ENCODE data around the gene FAM149A. TPM values are rescaled to one million over a fixed set of nuclear protein-coding genes. Genes with fewer than 3 reads are reported as not detected.
A peak's percentile ranks its signal among the peaks of the same experiment; 100 is the strongest.

FAM149A gene
- total RNA-seq, 4 donors from 2014 or later: 7.7 to 15.3 (median 11.8) TPM

GRCh38 chr4:186189656-186190055 is 85.2 kb downstream of the FAM149A start:
- no peak for TF ChIP-seq CTCF (IDR thresholded peaks at IDR 0.05)
- ATAC-seq (ENCODE audit: low FRiP score): no peak
- no peak for DNase-seq (ENCODE audit: low spot score)

- no peak for DNase-seq (ENCODE audit: low spot score)
- no peak for TF ChIP-seq CTCF (IDR thresholded peaks at IDR 0.05)
- ATAC-seq (ENCODE audit: low FRiP score): peak; percentile 31
Measured at GRCh38 chr4:186190581-186191199, 86.2 kb downstream of the FAM149A start.

DNA sequence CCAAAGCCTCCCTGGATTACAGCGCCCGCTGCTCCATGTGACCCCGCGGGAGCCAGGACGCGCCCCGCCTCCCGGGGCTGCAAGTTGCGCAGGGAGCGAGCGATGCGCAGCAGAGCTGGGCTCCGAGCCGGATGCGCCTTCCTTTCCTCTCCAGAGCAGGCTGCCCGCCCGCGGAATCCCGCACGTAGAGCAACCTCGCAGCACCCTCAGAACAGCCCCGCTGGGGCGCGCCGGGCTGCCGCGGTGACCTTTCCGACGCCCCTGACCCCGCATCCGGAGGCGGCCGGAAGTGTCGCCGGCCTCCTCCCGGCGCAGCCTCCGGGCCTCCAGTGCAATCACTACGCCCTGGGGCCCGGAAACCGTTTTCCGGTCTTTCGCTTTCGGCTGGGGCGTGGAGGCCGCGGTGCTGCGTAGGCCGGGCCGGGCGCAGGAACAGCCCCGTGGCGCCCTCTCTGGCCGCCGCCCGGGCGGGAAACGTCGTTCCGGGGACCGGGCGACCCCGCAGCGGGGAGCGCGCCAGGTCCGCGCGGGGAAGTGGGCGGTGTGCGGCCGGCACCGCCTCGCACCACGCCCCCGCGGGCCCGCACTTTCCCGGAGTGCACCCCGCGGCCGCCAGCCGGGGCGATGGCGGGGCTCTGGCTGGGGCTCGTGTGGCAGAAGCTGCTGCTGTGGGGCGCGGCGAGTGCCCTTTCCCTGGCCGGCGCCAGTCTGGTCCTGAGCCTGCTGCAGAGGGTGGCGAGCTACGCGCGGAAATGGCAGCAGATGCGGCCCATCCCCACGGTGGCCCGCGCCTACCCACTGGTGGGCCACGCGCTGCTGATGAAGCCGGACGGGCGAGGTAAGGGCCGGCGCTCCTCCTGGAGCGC is 86.9 kb downstream of the FAM149A start, which contains the start of gene CYP4V2:
TSS of gene CYP4V2 (plus strand) at position 368 of the 866 bp plus-strand sequence. CDS start at position 625, 257 bp downstream.
- ATAC-seq (ENCODE audit: low FRiP score) (peak; percentile 89), DNase-seq (ENCODE audit: low spot score) (peak; percentile 33)
- TF ChIP-seq CTCF (IDR thresholded peaks at IDR 0.05): no peak

DNA sequence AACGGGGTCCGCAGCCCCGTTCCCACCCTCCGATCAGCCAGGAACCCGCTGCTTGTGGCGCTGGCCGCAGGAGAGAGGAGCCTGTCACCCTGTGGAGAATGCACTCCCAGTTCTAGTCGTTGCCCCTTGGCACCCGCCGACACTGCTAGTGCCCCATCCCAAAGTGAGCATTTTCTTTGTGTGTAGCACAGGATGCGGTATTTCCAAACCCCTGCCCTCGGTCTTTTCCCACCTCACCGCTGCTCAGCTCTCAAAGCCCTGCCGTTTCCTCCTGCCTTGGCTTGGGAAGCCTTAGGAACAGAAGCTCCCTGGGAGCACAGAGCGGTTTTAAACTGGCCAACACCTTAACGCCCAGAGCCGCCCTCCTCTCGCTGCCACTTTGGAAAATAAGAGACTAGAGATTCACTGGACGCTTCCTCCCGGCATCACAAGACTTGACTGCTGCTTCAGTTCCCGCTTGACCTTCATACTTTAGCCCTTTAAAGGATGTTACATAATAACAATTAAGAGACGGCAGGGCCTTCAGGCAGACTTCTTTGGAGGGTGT is 87.6 kb downstream of the FAM149A start:
- no peak for TF ChIP-seq CTCF (IDR thresholded peaks at IDR 0.05)
- peak; percentile 25 for DNase-seq (ENCODE audit: low spot score)
- peak; percentile 60 for ATAC-seq (ENCODE audit: low FRiP score)

GRCh38 chr4:186193851-186194250 is 89.3 kb downstream of the FAM149A start:
- ATAC-seq (ENCODE audit: low FRiP score) (no peak), DNase-seq (ENCODE audit: low spot score) (no peak)
- TF ChIP-seq CTCF (IDR thresholded peaks at IDR 0.05): no peak

- ATAC-seq (ENCODE audit: low FRiP score) (no peak), DNase-seq (ENCODE audit: low spot score) (no peak)
- no peak for TF ChIP-seq CTCF (IDR thresholded peaks at IDR 0.05)
Measured at GRCh38 chr4:186196063-186196462, 91.6 kb downstream of the FAM149A start.

Data from omental fat pad (tissue), 4 donors.